CD4-positive, alpha-beta T cell treated with Interleukin-1 beta for 1 hour (primary cell): Measurements from ENCODE around the gene SCARF2.
"Not testable (repeated sequence)": the region's sequence is repeated elsewhere in the genome, so short reads cannot be mapped to it uniquely, and the experiment has no call there.

Experiments used
- DNase-seq, 2 donors: peaks; one replicate each; pipeline ENCODE4 v3.0.0-alpha.2; 2020 to 2022

Gene SCARF2

GRCh38 chr22:20427104-20427944 lies 10.3 kb downstream of the SCARF2 start:
- DNase-seq = no peak

GRCh38 chr22:20426259-20426615 lies 11.4 kb downstream of the SCARF2 start:
- no peak for DNase-seq

GRCh38 chr22:20425566-20426258 lies 11.9 kb downstream of the SCARF2 start:
- no peak for DNase-seq

GRCh38 chr22:20424932-20425565 lies 12.6 kb downstream of the SCARF2 start:
- DNase-seq = no peak

- no peak for DNase-seq
Observed at GRCh38 chr22:20424568-20424931, 13.1 kb downstream of the SCARF2 start.

GRCh38 chr22:20423906-20424551 lies 13.6 kb downstream of the SCARF2 start:
- no peak for DNase-seq

GRCh38 chr22:20423008-20423905 lies 14.4 kb downstream of the SCARF2 start:
- DNase-seq = no peak

- DNase-seq = no peak
Observed at GRCh38 chr22:20422271-20423007, 15.2 kb downstream of the SCARF2 start.

- no peak for DNase-seq
Observed at GRCh38 chr22:20421507-20421874, 16.1 kb downstream of the SCARF2 start.

GRCh38 chr22:20420157-20420842 lies 17.3 kb downstream of the SCARF2 start:
- no peak for DNase-seq

- DNase-seq = no peak
Observed at GRCh38 chr22:20419664-20419951, 18.0 kb downstream of the SCARF2 start.

GRCh38 chr22:20418211-20418788 lies 19.3 kb downstream of the SCARF2 start:
- DNase-seq = peak; percentile 77 to 78

GRCh38 chr22:20415699-20416098 lies 21.9 kb downstream of the SCARF2 start:
- not testable (repeated sequence) for DNase-seq

GRCh38 chr22:20415241-20415640 lies 22.4 kb downstream of the SCARF2 start:
- DNase-seq = not testable (repeated sequence)

- DNase-seq = no peak
Observed at GRCh38 chr22:20414450-20414849, 23.2 kb downstream of the SCARF2 start.

GRCh38 chr22:20414059-20414440 lies 23.6 kb downstream of the SCARF2 start:
- no peak for DNase-seq

- no peak for DNase-seq
Observed at GRCh38 chr22:20413217-20414058, 24.2 kb downstream of the SCARF2 start.

- no peak for DNase-seq
Observed at GRCh38 chr22:20412474-20413216, 25.0 kb downstream of the SCARF2 start.

- not testable (repeated sequence) for DNase-seq
Observed at GRCh38 chr22:20409385-20409784, 28.2 kb downstream of the SCARF2 start.
